HepG2 (cell line): ENCODE measurements around the gene RAE1. TPM values are rescaled to one million over a fixed set of nuclear protein-coding genes. Genes with fewer than 3 reads are reported as not detected.

Experiments used
- CERS6 ChIP-seq: sonication (generic); formaldehyde crosslinking; IDR thresholded peaks from 2 replicates; pipeline ENCODE4 v1.5.0; 2020; ENCODE audit warnings: missing genetic modification reagents
- HCFC1 ChIP-seq: fragments of 150-350 bp; IDR thresholded peaks from 2 replicates; pipeline ENCODE4 v1.6.1; 2014; ENCODE audit warnings: low read depth, low read length
- KDM6A ChIP-seq: IDR thresholded peaks from 2 replicates; pipeline ENCODE4 v1.6.1; 2016; ENCODE audit warnings: low read depth
- MXD4 ChIP-seq: IDR thresholded peaks from 2 replicates; pipeline ENCODE4 v1.6.1; 2016; ENCODE audit warnings: mild to moderate bottlenecking, missing biosample characterization, missing genetic modification reagents
- NR0B2 ChIP-seq: sonication (generic); formaldehyde crosslinking; IDR thresholded peaks from 2 replicates; pipeline ENCODE4 v1.4.0; 2020; ENCODE audit warnings: mild to moderate bottlenecking, missing genetic modification reagents
- NR2F1 ChIP-seq, 2 experiments: fragments of 450-650 bp in 1 of 2; formaldehyde crosslinking in 1 of 2; IDR thresholded peaks; 2 replicates each; pipeline versions ENCODE4 v1.5.0 to v1.6.1; 2016 to 2020; ENCODE audit warnings: mild to moderate bottlenecking in 1 of 2, missing compliant biosample characterization in 1 of 2, missing genetic modification reagents in 1 of 2, moderate library complexity in 1 of 2
- U2AF2 ChIP-seq: fragments of 200-400 bp; formaldehyde crosslinking; IDR thresholded peaks from 2 replicates; pipeline ENCODE4 v1.6.1; 2017; ENCODE audit warnings: low read depth, mild to moderate bottlenecking, low read length
- ZNF18 ChIP-seq: sonication (generic); formaldehyde crosslinking; IDR thresholded peaks from 2 replicates; pipeline ENCODE4 v1.8.0; 2022; ENCODE audit warnings: mild to moderate bottlenecking, missing genetic modification reagents; ENCODE audit not compliant: insufficient replicate concordance
- ZNF44 ChIP-seq: sonication (generic); formaldehyde crosslinking; IDR thresholded peaks from 2 replicates; pipeline ENCODE4 v1.5.1; 2020; ENCODE audit warnings: mild to moderate bottlenecking, missing genetic modification reagents
- ZNF629 ChIP-seq: sonication (generic); formaldehyde crosslinking; conservative IDR thresholded peaks from 2 replicates; pipeline ENCODE4 v1.5.0; 2020; ENCODE audit warnings: missing genetic modification reagents
- ZNF720 ChIP-seq: sonication (generic); formaldehyde crosslinking; IDR thresholded peaks from 2 replicates; pipeline ENCODE4 v1.4.0; 2020; ENCODE audit warnings: missing genetic modification reagents
- polyA plus RNA-seq, 8 experiments: library from polyadenylated mRNA; depleted of rRNA in 3 of 8; stranded (reverse) in 7 of 8; unstranded in 1 of 8; fragments of >200 nt; fragmentation: Illumina TruSeq in 4 of 8; extraction: Trizol in 4 of 8; gene quantifications; 2 replicates each; pipeline versions ENCODE4 v1.2.1 to v1.2.3, GENCODE V29; 2011 to 2016; ENCODE audit warnings: low read depth in 4 of 8, missing spikeins in 1 of 8, mixed read lengths in 1 of 8; ENCODE audit not compliant: insufficient read depth in 1 of 8
- total RNA-seq, 5 experiments: library from RNA; depleted of rRNA; stranded (reverse); fragments of >200 nt; fragmentation: Illumina TruSeq; extraction: Trizol; gene quantifications; 2 replicates each; pipeline ENCODE4 v1.2.3, GENCODE V29; 2016; ENCODE audit warnings: low read depth in 1 of 5
- TF ChIP-seq, protein P1 (sequence below): sonication (generic); formaldehyde crosslinking; IDR thresholded peaks from 2 replicates; pipeline ENCODE4 v1.5.0; 2020; ENCODE audit warnings: mild to moderate bottlenecking, missing genetic modification reagents
- TF ChIP-seq, protein P2 (sequence below): sonication (generic); formaldehyde crosslinking; IDR thresholded peaks from 2 replicates; pipeline ENCODE4 v1.5.1; 2020; ENCODE audit warnings: missing genetic modification reagents, mild to moderate bottlenecking, borderline replicate concordance
- TF ChIP-seq, protein P3 (sequence below): sonication (generic); formaldehyde crosslinking; IDR thresholded peaks from 2 replicates; pipeline ENCODE4 v1.9.0; 2021; ENCODE audit warnings: missing genetic modification reagents, borderline replicate concordance

The RAE1 gene
- total and polyA plus RNA-seq, 2 of the 13 experiments (the other 11 are each of a cell fraction or from before 2014, with no cell fraction given) = 36.1 to 72.9 TPM

GRCh38 chr20:57381596-57382503, 30.8 kb downstream of the RAE1 start (continued):
- TF ChIP-seq, protein P1, sequence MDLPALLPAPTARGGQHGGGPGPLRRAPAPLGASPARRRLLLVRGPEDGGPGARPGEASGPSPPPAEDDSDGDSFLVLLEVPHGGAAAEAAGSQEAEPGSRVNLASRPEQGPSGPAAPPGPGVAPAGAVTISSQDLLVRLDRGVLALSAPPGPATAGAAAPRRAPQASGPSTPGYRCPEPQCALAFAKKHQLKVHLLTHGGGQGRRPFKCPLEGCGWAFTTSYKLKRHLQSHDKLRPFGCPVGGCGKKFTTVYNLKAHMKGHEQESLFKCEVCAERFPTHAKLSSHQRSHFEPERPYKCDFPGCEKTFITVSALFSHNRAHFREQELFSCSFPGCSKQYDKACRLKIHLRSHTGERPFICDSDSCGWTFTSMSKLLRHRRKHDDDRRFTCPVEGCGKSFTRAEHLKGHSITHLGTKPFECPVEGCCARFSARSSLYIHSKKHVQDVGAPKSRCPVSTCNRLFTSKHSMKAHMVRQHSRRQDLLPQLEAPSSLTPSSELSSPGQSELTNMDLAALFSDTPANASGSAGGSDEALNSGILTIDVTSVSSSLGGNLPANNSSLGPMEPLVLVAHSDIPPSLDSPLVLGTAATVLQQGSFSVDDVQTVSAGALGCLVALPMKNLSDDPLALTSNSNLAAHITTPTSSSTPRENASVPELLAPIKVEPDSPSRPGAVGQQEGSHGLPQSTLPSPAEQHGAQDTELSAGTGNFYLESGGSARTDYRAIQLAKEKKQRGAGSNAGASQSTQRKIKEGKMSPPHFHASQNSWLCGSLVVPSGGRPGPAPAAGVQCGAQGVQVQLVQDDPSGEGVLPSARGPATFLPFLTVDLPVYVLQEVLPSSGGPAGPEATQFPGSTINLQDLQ (CRISPR knock-in tag) = no peak
- 0 out of 2 replicates have a peak, but pooled peaks have one; percentile 51 for TF ChIP-seq NR0B2
- TF ChIP-seq HCFC1 = no peak
- TF ChIP-seq KDM6A = no peak
- TF ChIP-seq MXD4 (CRISPR knock-in tag) = 0 out of 2 replicates have a peak, but pooled peaks have one; percentile 70
- no peak for TF ChIP-seq U2AF2
- no peak for TF ChIP-seq CERS6 (CRISPR knock-in tag)
- no peak for TF ChIP-seq ZNF44 (CRISPR knock-in tag)
- peak; percentile 95 for TF ChIP-seq ZNF629 (CRISPR knock-in tag)
- TF ChIP-seq, protein P2, sequence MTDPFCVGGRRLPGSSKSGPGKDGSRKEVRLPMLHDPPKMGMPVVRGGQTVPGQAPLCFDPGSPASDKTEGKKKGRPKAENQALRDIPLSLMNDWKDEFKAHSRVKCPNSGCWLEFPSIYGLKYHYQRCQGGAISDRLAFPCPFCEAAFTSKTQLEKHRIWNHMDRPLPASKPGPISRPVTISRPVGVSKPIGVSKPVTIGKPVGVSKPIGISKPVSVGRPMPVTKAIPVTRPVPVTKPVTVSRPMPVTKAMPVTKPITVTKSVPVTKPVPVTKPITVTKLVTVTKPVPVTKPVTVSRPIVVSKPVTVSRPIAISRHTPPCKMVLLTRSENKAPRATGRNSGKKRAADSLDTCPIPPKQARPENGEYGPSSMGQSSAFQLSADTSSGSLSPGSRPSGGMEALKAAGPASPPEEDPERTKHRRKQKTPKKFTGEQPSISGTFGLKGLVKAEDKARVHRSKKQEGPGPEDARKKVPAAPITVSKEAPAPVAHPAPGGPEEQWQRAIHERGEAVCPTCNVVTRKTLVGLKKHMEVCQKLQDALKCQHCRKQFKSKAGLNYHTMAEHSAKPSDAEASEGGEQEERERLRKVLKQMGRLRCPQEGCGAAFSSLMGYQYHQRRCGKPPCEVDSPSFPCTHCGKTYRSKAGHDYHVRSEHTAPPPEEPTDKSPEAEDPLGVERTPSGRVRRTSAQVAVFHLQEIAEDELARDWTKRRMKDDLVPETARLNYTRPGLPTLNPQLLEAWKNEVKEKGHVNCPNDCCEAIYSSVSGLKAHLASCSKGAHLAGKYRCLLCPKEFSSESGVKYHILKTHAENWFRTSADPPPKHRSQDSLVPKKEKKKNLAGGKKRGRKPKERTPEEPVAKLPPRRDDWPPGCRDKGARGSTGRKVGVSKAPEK (CRISPR knock-in tag) = no peak
- no peak for TF ChIP-seq ZNF18 (CRISPR knock-in tag)
- TF ChIP-seq NR2F1 (CRISPR knock-in tag; IDR thresholded peaks at IDR 0.05) = no peak
- no peak for TF ChIP-seq ZNF720 (CRISPR knock-in tag)
- TF ChIP-seq, protein P3, sequence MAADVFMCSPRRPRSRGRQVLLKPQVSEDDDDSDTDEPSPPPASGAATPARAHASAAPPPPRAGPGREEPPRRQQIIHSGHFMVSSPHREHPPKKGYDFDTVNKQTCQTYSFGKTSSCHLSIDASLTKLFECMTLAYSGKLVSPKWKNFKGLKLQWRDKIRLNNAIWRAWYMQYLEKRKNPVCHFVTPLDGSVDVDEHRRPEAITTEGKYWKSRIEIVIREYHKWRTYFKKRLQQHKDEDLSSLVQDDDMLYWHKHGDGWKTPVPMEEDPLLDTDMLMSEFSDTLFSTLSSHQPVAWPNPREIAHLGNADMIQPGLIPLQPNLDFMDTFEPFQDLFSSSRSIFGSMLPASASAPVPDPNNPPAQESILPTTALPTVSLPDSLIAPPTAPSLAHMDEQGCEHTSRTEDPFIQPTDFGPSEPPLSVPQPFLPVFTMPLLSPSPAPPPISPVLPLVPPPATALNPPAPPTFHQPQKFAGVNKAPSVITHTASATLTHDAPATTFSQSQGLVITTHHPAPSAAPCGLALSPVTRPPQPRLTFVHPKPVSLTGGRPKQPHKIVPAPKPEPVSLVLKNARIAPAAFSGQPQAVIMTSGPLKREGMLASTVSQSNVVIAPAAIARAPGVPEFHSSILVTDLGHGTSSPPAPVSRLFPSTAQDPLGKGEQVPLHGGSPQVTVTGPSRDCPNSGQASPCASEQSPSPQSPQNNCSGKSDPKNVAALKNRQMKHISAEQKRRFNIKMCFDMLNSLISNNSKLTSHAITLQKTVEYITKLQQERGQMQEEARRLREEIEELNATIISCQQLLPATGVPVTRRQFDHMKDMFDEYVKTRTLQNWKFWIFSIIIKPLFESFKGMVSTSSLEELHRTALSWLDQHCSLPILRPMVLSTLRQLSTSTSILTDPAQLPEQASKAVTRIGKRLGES (CRISPR knock-in tag) = no peak
